HepG2 (cell line): ENCODE results near the gene ESRP2. TPM values are rescaled to one million over a fixed set of nuclear protein-coding genes. Genes with fewer than 3 reads are reported as not detected.
A peak's percentile ranks its signal among the peaks of the same experiment; 100 is the strongest.

Source experiments
- ATAC-seq: fragments of 200-7000 bp; cut with Tn5 transposase; 3 replicates; pipeline ENCODE4 v1.9.1; 2020; ENCODE audit warnings: mild to moderate bottlenecking, moderate library complexity
- BruUV-seq: library from RNA; stranded (reverse); fragments of 400-500 nt; replicated peaks from 2 replicates; lab custom pipeline; 2021; lab: Mats Ljungman, UMichigan
- CTCF ChIA-PET: fragments of 300-600 bp; formaldehyde crosslinking; extraction: SDS; loops from one replicate; lab custom pipeline; 2021; ENCODE audit warnings: low total read pairs, inconsistent platforms, low intra/inter-chr PET ratio; lab: Yijun Ruan, JAX
- POLR2A ChIA-PET: fragments of 350-600 bp; sonication (Branson Sonifier 250); formaldehyde crosslinking; loops from one replicate; lab custom pipeline; 2020; ENCODE audit warnings: antibody characterized with exemption, inconsistent platforms; lab: Yijun Ruan, JAX
- DNase-seq: peaks from one replicate; pipeline ENCODE4 v3.0.0-alpha.2; 2015; ENCODE audit warnings: low spot score
- FAIRE-seq: peaks from 3 replicates; lab custom pipeline; 2011; peaks lifted over from hg19 to GRCh38; lab: Jason Lieb, UNC
- H2AFZ ChIP-seq: one replicate; pipeline ENCODE4 v1.6.1; 2011; ENCODE audit warnings: low read length, inconsistent platforms
- H3K27ac ChIP-seq: fragments of 300-600 bp; 3 replicates; pipeline ENCODE4 v1.8.0; 2011; ENCODE audit warnings: mixed run types, mild to moderate bottlenecking, mixed read lengths, low read length, inconsistent platforms; ENCODE audit not compliant: insufficient read depth; ENCODE audit errors: extremely low read length
- H3K27me3 ChIP-seq, 2 experiments: fragments of 200-600 bp in 1 of 2; 2 replicates in 1 of 2; 3 replicates in 1 of 2; pipeline versions ENCODE4 v1.6.0 to v1.8.0; 2011; ENCODE audit warnings: low read length in 2 of 2, mild to moderate bottlenecking in 2 of 2, moderate library complexity in 2 of 2, inconsistent platforms in 1 of 2; ENCODE audit not compliant: insufficient read depth in 2 of 2, control insufficient read depth in 1 of 2
- H3K36me3 ChIP-seq, 2 experiments: fragments of 200-600 bp in 1 of 2; replicated peaks in 1 of 2; 2 replicates in 1 of 2; 3 replicates in 1 of 2; pipeline versions ENCODE4 v1.5.1 to v1.8.0; 2011; ENCODE audit warnings: low read length in 2 of 2, inconsistent platforms in 1 of 2; ENCODE audit not compliant: insufficient read depth in 2 of 2, control insufficient read depth in 1 of 2
- H3K4me1 ChIP-seq: 2 replicates; pipeline ENCODE4 v1.5.1; 2012; ENCODE audit warnings: low read length, inconsistent platforms; ENCODE audit not compliant: insufficient read depth
- H3K4me2 ChIP-seq: 2 replicates; pipeline ENCODE4 v1.6.0; 2011; ENCODE audit warnings: low read depth, low read length, inconsistent platforms
- H3K4me3 ChIP-seq, 3 experiments: fragments of 200-600 bp in 1 of 3; sonication (generic), shearing (Covaris generic) in 1 of 3; replicated peaks in 1 of 3; 2 replicates each; pipeline ENCODE4 v1.5.1; 2011 to 2016; ENCODE audit warnings: low read length in 3 of 3, inconsistent platforms in 2 of 3, low read depth in 2 of 3, mild to moderate bottlenecking in 2 of 3, control low read depth in 1 of 3, mixed read lengths in 1 of 3; ENCODE audit not compliant: insufficient read depth in 1 of 3
- H3K79me2 ChIP-seq: one replicate; pipeline ENCODE4 v1.6.1; 2011; ENCODE audit warnings: low read length, inconsistent platforms; ENCODE audit not compliant: insufficient read depth
- H3K9ac ChIP-seq: 2 replicates; pipeline ENCODE4 v1.6.0; 2011; ENCODE audit warnings: mild to moderate bottlenecking, low read depth, low read length, inconsistent platforms; ENCODE audit not compliant: insufficient read depth
- H3K9me3 ChIP-seq: 2 replicates; pipeline ENCODE4 v1.5.1; 2012; ENCODE audit warnings: mild to moderate bottlenecking, low read length
- H4K20me1 ChIP-seq: 2 replicates; pipeline ENCODE4 v1.6.0; 2011; ENCODE audit warnings: inconsistent platforms, mild to moderate bottlenecking, low read length, moderate library complexity; ENCODE audit not compliant: insufficient read depth
- ATF1 ChIP-seq: IDR thresholded peaks from 2 replicates; pipeline ENCODE4 v1.6.1; 2016; ENCODE audit warnings: mild to moderate bottlenecking, control low read depth
- ESRRA ChIP-seq: sonication (generic); formaldehyde crosslinking; IDR thresholded peaks from 2 replicates; pipeline ENCODE4 v1.5.1; 2020; ENCODE audit warnings: mild to moderate bottlenecking, low read depth, missing genetic modification reagents
- FIP1L1 ChIP-seq: fragments of 200-400 bp; formaldehyde crosslinking; IDR thresholded peaks from 2 replicates; pipeline ENCODE4 v1.6.1; 2018; ENCODE audit warnings: low read depth, mild to moderate bottlenecking, low read length, moderate library complexity, borderline replicate concordance; ENCODE audit not compliant: insufficient read depth
- GATAD1 ChIP-seq: IDR thresholded peaks from 2 replicates; pipeline ENCODE4 v1.6.1; 2016; ENCODE audit warnings: missing genetic modification reagents, missing compliant biosample characterization
- MAFG ChIP-seq: sonication (generic); formaldehyde crosslinking; IDR thresholded peaks from 2 replicates; pipeline ENCODE4 v1.5.1; 2020; ENCODE audit warnings: mild to moderate bottlenecking, missing genetic modification reagents
- MYC ChIP-seq: sonication (generic); formaldehyde crosslinking; IDR thresholded peaks from 2 replicates; pipeline ENCODE4 v1.9.0; 2021; ENCODE audit warnings: missing genetic modification reagents, borderline replicate concordance
- NFKBIZ ChIP-seq: IDR thresholded peaks from 2 replicates; pipeline ENCODE4 v1.6.1; 2018; ENCODE audit warnings: missing genetic modification reagents, missing compliant biosample characterization
- NR2F6 ChIP-seq, 2 experiments: IDR thresholded peaks; 2 replicates each; pipeline ENCODE4 v1.6.1; 2016; ENCODE audit warnings: antibody characterized with exemption in 1 of 2, mild to moderate bottlenecking in 1 of 2
- REL ChIP-seq: sonication (generic); formaldehyde crosslinking; conservative IDR thresholded peaks from 2 replicates; pipeline ENCODE4 v1.8.0; 2022; ENCODE audit warnings: mild to moderate bottlenecking, missing genetic modification reagents, moderate library complexity
- ZKSCAN1 ChIP-seq: fragments of 150-350 bp; IDR thresholded peaks from 2 replicates; pipeline ENCODE4 v1.6.1; 2014; ENCODE audit warnings: low read length
- ZNF136 ChIP-seq: sonication (generic); formaldehyde crosslinking; IDR thresholded peaks from 2 replicates; pipeline ENCODE4 v1.8.1; 2022; ENCODE audit warnings: low read depth, mild to moderate bottlenecking, moderate library complexity, missing genetic modification reagents
- ZNF274 ChIP-seq: sonication (generic); formaldehyde crosslinking; IDR thresholded peaks from 2 replicates; pipeline ENCODE4 v1.5.1; 2020; ENCODE audit warnings: mild to moderate bottlenecking, missing genetic modification reagents
- ZNF564 ChIP-seq: sonication (generic); formaldehyde crosslinking; IDR thresholded peaks from 2 replicates; pipeline ENCODE4 v1.8.1; 2023; ENCODE audit warnings: mild to moderate bottlenecking, missing genetic modification reagents
- ZNF678 ChIP-seq: sonication (generic); formaldehyde crosslinking; IDR thresholded peaks from 2 replicates; pipeline ENCODE4 v1.4.0; 2020; ENCODE audit warnings: mild to moderate bottlenecking, missing genetic modification reagents
- WGBS: methylation state at CpG from one replicate; pipeline ENCODE4 v1.1.6; 2017; ENCODE audit warnings: low lambda C conversion rate; 5-methylcytosine and 5-hydroxymethylcytosine counted together
- in situ Hi-C: cut with HindIII; loops from 2 replicates; pipeline ENCODE4 v1.10.0; 2017; ENCODE audit warnings: low pct_unique_long_range_greater_than_20kb; ENCODE audit not compliant: extremely low pct_ligation_motif_present
- intact Hi-C: fragments of 100-400 bp; cut with micrococcal nuclease; formaldehyde crosslinking; loops from one replicate; pipeline ENCODE4 v1.10.0; 2022; ENCODE audit not compliant: unreplicated experiment
- polyA plus RNA-seq, 8 experiments: library from polyadenylated mRNA; depleted of rRNA in 3 of 8; stranded (reverse) in 7 of 8; unstranded in 1 of 8; fragments of >200 nt; fragmentation: Illumina TruSeq in 4 of 8; extraction: Trizol in 4 of 8; gene quantifications; 2 replicates each; pipeline versions ENCODE4 v1.2.1 to v1.2.3, GENCODE V29; 2011 to 2016; ENCODE audit warnings: low read depth in 4 of 8, missing spikeins in 1 of 8, mixed read lengths in 1 of 8; ENCODE audit not compliant: insufficient read depth in 1 of 8
- total RNA-seq, 5 experiments: library from RNA; depleted of rRNA; stranded (reverse); fragments of >200 nt; fragmentation: Illumina TruSeq; extraction: Trizol; gene quantifications; 2 replicates each; pipeline ENCODE4 v1.2.3, GENCODE V29; 2016; ENCODE audit warnings: low read depth in 1 of 5
- TF ChIP-seq, protein P1 (sequence below): fragments of 450-650 bp; IDR thresholded peaks from 2 replicates; pipeline ENCODE4 v1.6.1; 2016
- TF ChIP-seq, protein P2 (sequence below): sonication (generic); formaldehyde crosslinking; IDR thresholded peaks from 2 replicates; pipeline ENCODE4 v1.4.0; 2020; ENCODE audit warnings: missing genetic modification reagents
- TF ChIP-seq, protein P3 (sequence below): sonication (generic); formaldehyde crosslinking; IDR thresholded peaks from 2 replicates; pipeline ENCODE4 v1.4.0; 2020; ENCODE audit warnings: missing genetic modification reagents
- TF ChIP-seq, protein P4 (sequence below): sonication (generic); formaldehyde crosslinking; IDR thresholded peaks from 2 replicates; pipeline ENCODE4 v1.4.0; 2020; ENCODE audit warnings: missing genetic modification reagents

The ESRP2 gene
- total and polyA plus RNA-seq, 2 of the 13 experiments (the other 11 are each of a cell fraction or from before 2014, with no cell fraction given) = 21.1 to 32.4 TPM

DNA sequence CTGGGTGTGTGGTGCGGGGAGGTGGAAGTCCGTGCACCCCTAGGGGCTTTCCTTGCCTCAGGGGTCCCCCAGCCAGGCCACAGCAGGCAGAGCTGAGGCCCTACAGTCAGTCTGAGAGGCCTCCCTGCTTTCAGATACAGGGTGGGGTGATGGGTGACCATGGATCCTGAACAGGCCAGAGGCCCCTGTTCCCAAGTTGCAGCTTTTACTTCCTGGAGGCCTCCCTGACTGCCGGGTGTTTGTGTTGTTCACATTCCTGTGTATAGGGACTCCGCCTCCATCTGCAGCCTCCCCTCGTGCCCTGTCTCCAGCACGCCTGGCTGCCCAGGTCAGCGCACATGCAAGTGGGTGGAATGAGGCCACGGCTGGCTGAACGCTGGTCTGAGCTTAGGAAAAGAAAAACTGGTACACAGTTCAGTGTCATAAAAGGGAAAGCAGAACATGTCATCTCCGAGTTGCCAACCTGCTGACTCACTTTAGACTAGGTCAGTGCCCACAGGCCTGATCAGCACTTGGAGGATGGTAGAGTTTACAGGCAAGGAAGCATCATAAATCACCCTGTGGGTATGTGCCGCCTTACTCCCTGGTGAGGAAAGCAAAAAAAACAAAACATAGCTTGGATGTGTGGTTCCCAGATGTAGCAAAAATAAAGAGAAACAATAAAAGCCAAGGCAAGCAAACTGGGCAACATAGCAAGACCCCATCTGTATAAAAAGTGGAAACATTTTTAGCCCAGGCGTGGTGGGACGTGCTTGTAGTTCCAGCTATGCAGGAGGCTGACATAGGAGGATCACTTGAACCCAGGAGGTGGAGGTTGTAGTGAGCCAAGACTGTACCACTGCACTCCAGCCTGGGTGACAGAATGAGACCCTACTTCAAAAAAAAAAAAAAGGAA is 22.2 kb upstream of the ESRP2 start:
- peak overlapping the region; percentile 73 for H3K9ac ChIP-seq
- peak; percentile 89 for ATAC-seq
- POLR2A ChIA-PET = interaction anchor here (0.8 to 3.3 kb wide), 19 partner anchors 11 to 178 kb away, joined by 3 to 92 read pairs (median 5); partner anchors contain the start of genes ESRP2, PLA2G15, PRMT7 and SLC7A6OS
- H3K4me2 ChIP-seq = peak overlapping the region; percentile 67
- peak; percentile 95 for DNase-seq
- intact Hi-C loops (no loop called here), in situ Hi-C loops (no loop called here)
- H3K27me3 ChIP-seq = no peaks in the 10 kb centered on the region
- WGBS = 36% methylated on average over 9 of the region's 13 CpGs
- H3K4me1 ChIP-seq = peaks cover 45% of the 10 kb centered on the region
- CTCF ChIA-PET = interaction anchor here (2.0 kb wide), 1 partner anchor 71 kb away, joined by 8 read pairs; no protein-coding TSS in a partner anchor
- no peaks in the 10 kb centered on the region for H4K20me1 ChIP-seq
- H3K79me2 ChIP-seq = no peaks in the 10 kb centered on the region
- no peaks in the 10 kb centered on the region for H3K9me3 ChIP-seq
- peak; percentile 78 for FAIRE-seq
- H3K36me3 ChIP-seq = peaks cover 2 to 21% of the 10 kb centered on the region in 2 experiments; a peak in 4 of 5 replicates
- peak overlapping the region; percentile 87 for H3K27ac ChIP-seq
- peak overlapping the region in 1 of 3 experiments; percentile 47; a peak in 2 of 6 replicates for H3K4me3 ChIP-seq
- peak overlapping the region; percentile 73 for H2AFZ ChIP-seq
- BruUV-seq = no TSS peak
- TF ChIP-seq, protein P1, sequence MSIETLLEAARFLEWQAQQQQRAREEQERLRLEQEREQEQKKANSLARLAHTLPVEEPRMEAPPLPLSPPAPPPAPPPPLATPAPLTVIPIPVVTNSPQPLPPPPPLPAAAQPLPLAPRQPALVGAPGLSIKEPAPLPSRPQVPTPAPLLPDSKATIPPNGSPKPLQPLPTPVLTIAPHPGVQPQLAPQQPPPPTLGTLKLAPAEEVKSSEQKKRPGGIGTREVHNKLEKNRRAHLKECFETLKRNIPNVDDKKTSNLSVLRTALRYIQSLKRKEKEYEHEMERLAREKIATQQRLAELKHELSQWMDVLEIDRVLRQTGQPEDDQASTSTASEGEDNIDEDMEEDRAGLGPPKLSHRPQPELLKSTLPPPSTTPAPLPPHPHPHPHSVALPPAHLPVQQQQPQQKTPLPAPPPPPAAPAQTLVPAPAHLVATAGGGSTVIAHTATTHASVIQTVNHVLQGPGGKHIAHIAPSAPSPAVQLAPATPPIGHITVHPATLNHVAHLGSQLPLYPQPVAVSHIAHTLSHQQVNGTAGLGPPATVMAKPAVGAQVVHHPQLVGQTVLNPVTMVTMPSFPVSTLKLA = peak; percentile 66
- no peak for TF ChIP-seq ZNF274 (CRISPR knock-in tag)
- TF ChIP-seq ZNF136 = 0 out of 2 replicates have a peak, but pooled peaks have one; percentile 4
- TF ChIP-seq, protein P2, sequence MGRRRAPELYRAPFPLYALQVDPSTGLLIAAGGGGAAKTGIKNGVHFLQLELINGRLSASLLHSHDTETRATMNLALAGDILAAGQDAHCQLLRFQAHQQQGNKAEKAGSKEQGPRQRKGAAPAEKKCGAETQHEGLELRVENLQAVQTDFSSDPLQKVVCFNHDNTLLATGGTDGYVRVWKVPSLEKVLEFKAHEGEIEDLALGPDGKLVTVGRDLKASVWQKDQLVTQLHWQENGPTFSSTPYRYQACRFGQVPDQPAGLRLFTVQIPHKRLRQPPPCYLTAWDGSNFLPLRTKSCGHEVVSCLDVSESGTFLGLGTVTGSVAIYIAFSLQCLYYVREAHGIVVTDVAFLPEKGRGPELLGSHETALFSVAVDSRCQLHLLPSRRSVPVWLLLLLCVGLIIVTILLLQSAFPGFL = 0 out of 2 replicates have a peak, but pooled peaks have one; percentile 22
- TF ChIP-seq, protein P3, sequence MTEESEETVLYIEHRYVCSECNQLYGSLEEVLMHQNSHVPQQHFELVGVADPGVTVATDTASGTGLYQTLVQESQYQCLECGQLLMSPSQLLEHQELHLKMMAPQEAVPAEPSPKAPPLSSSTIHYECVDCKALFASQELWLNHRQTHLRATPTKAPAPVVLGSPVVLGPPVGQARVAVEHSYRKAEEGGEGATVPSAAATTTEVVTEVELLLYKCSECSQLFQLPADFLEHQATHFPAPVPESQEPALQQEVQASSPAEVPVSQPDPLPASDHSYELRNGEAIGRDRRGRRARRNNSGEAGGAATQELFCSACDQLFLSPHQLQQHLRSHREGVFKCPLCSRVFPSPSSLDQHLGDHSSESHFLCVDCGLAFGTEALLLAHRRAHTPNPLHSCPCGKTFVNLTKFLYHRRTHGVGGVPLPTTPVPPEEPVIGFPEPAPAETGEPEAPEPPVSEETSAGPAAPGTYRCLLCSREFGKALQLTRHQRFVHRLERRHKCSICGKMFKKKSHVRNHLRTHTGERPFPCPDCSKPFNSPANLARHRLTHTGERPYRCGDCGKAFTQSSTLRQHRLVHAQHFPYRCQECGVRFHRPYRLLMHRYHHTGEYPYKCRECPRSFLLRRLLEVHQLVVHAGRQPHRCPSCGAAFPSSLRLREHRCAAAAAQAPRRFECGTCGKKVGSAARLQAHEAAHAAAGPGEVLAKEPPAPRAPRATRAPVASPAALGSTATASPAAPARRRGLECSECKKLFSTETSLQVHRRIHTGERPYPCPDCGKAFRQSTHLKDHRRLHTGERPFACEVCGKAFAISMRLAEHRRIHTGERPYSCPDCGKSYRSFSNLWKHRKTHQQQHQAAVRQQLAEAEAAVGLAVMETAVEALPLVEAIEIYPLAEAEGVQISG (CRISPR knock-in tag) = peak; percentile 74; the same call in 1 of the 2 replicates
- peak; percentile 64; the same call in 1 of the 2 replicates for TF ChIP-seq ZNF564 (CRISPR knock-in tag)
- no peak for TF ChIP-seq ZKSCAN1
- TF ChIP-seq ESRRA (CRISPR knock-in tag) = 0 out of 2 replicates have a peak, but pooled peaks have one; percentile 45
- peak; percentile 72 for TF ChIP-seq GATAD1 (CRISPR knock-in tag)
- TF ChIP-seq MYC (CRISPR knock-in tag) = peak; percentile 95
- no peak for TF ChIP-seq NFKBIZ (CRISPR knock-in tag)
- no peak for TF ChIP-seq REL (CRISPR knock-in tag)
- TF ChIP-seq, protein P4, sequence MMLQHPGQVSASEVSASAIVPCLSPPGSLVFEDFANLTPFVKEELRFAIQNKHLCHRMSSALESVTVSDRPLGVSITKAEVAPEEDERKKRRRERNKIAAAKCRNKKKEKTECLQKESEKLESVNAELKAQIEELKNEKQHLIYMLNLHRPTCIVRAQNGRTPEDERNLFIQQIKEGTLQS = no peak; the same call in 1 of the 2 replicates
- TF ChIP-seq FIP1L1 = no peak
- no peak for TF ChIP-seq MAFG (CRISPR knock-in tag)
- TF ChIP-seq ZNF678 (CRISPR knock-in tag) = no peak
- TF ChIP-seq ATF1 = no peak
- peak; percentile 61 for TF ChIP-seq NR2F6 (IDR thresholded peaks at IDR 0.05)
- TF ChIP-seq NR2F6 (CRISPR knock-in tag; IDR thresholded peaks at IDR 0.05) = peak; percentile 75; the same call in 1 of the 2 replicates
